Activated T-helper 1 cell treated with Interleukin-2 at 50 U/mL for 16 hours (primary cell): ENCODE results near the gene SUPT4H1.
"Not testable (repeated sequence)": the region's sequence is repeated elsewhere in the genome, so short reads cannot be mapped to it uniquely, and the experiment has no call there.

ENCODE experiments used
- DNase-seq: peaks from one replicate; pipeline ENCODE4 v3.0.0-alpha.2; 2020; ENCODE audit warnings: low read depth

The SUPT4H1 gene

GRCh38 chr17:58351831-58352595 is at the start of gene SUPT4H1:
TSS of gene SUPT4H1 (minus strand) at chr17:58352201. CDS start at chr17:58352135, 66 bp downstream.
- DNase-seq, result peak; percentile 90

GRCh38 chr17:58401287-58401686 is 49.3 kb upstream of the SUPT4H1 start:
- no peak for DNase-seq

GRCh38 chr17:58400826-58401225 is 48.8 kb upstream of the SUPT4H1 start:
- no peak for DNase-seq

GRCh38 chr17:58399974-58400373 is 48.0 kb upstream of the SUPT4H1 start:
- no peak for DNase-seq

GRCh38 chr17:58398574-58399266 is 46.7 kb upstream of the SUPT4H1 start:
- no peak for DNase-seq

GRCh38 chr17:58397421-58397820 is 45.4 kb upstream of the SUPT4H1 start:
- not testable (repeated sequence) for DNase-seq

- no peak for DNase-seq
Measured at GRCh38 chr17:58396173-58396572, 44.2 kb upstream of the SUPT4H1 start.

- DNase-seq, result no peak
Measured at GRCh38 chr17:58394534-58395223, 42.7 kb upstream of the SUPT4H1 start.

GRCh38 chr17:58391302-58391984 is 39.4 kb upstream of the SUPT4H1 start:
- DNase-seq, result no peak

- DNase-seq, result no peak
Measured at GRCh38 chr17:58390884-58391283, 38.9 kb upstream of the SUPT4H1 start.

GRCh38 chr17:58388302-58389190 is 36.5 kb upstream of the SUPT4H1 start:
- DNase-seq, result no peak

GRCh38 chr17:58387834-58388233 is 35.8 kb upstream of the SUPT4H1 start:
- DNase-seq, result no peak

GRCh38 chr17:58386708-58387107 is 34.7 kb upstream of the SUPT4H1 start:
- DNase-seq, result no peak

- no peak for DNase-seq
Measured at GRCh38 chr17:58385359-58385899, 33.4 kb upstream of the SUPT4H1 start.

GRCh38 chr17:58384897-58385296 is 32.9 kb upstream of the SUPT4H1 start:
- no peak for DNase-seq

- no peak for DNase-seq
Measured at GRCh38 chr17:58383892-58384462, 32.0 kb upstream of the SUPT4H1 start.

- no peak for DNase-seq
Measured at GRCh38 chr17:58382872-58383242, 30.9 kb upstream of the SUPT4H1 start.

GRCh38 chr17:58382108-58382871 is 30.3 kb upstream of the SUPT4H1 start:
- no peak for DNase-seq

GRCh38 chr17:58381124-58382035 is 29.4 kb upstream of the SUPT4H1 start:
- DNase-seq, result no peak
